Endometrial microvascular endothelial cells (primary cell): Measurements from ENCODE around the gene SMG5. TPM values are rescaled to one million over a fixed set of nuclear protein-coding genes. Genes with fewer than 3 reads are reported as not detected.

Experiments
- in situ Hi-C: cut with HindIII; loops from 2 replicates; pipeline ENCODE4 v1.10.0; 2017; ENCODE audit warnings: low sequenced_read_pairs, low pct_unique_long_range_greater_than_20kb; ENCODE audit errors: inconsistent ontology term
- total RNA-seq: library from RNA; depleted of rRNA; stranded (reverse); fragments of >200 nt; gene quantifications from one replicate; pipeline ENCODE4 v1.2.3, GENCODE V29; 2015; ENCODE audit errors: inconsistent ontology term

Gene SMG5
- total RNA-seq, 1 donor from 2014 or later: 69.0 TPM

DNA sequence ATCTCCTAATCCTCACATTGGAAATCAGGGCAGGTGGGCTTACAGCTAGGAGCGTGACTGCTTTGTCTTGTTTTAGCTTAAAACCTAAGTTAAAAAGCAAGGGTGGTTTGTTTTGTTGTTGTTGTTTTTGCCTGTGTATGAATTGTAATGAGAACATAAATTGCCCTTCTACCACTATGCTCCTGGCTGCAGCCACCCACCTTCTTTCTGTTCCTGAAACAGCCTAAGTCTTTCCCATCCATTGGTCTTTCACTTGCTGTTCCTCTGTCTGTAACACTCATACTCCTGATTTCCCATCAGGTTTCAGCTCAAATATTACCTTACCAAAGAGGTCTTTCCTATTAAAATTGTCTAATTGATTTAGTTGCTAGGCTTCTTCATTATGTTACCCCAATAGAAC lies 896 bp upstream of the SMG5 start:
- in situ Hi-C loops: no loop called here

DNA sequence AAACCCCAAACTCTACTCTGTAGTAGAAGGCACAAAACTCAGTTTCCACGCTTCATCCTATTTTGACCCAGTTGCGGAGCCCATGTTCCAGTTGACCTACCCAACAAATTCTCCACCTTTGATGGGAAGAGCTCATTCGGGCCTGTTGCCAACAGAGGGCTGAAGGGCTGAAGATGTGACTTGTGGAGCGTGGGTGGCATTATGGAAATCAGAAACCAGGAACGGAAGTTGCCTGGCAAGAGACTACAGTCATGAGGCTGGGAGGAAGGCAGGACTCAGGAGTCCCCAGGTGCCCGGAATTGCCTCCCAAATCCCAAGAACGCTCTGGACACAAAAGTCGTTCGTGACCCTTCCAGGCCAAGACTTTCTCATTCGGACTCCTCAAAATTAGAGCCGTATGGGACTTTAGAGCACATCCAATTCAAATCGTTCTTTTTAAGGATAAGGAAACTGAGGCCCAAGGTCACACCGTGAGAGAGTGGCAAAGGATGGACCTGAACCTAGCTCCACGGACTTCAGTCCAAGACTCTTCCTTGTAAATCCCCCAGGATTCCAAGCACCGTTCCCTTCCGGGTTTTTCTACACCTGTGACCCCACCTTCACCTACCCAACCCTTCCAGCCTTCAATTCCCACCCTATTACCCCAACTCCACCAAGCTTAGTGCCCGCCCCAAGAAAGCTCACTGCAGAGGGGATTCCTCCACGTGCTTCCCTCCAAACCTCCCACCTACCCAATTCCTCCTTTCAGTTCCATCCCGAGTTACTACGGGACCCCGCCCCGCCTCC lies 739 bp downstream of the SMG5 start:
- in situ Hi-C loops: no loop called here

DNA sequence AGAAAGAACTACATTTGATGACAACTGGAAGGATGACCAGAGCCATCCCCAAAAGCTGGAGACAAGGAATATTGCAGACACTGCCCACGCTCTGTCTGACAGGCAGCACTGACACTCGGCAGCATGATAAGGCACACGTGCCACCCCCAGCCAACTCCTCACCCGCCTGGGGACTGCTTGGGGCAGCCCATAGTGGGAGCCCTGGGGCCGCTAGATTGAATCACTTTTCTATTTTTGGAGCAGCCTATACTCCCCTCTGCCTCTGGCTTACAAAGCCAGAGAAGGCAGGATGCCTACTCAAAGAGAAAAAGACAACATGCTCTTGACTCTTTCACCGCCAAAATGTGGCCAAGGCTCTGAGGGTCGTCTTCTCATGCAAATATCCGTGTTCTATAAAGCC lies 1.3 kb downstream of the SMG5 start:
- in situ Hi-C loops: no loop called here

DNA sequence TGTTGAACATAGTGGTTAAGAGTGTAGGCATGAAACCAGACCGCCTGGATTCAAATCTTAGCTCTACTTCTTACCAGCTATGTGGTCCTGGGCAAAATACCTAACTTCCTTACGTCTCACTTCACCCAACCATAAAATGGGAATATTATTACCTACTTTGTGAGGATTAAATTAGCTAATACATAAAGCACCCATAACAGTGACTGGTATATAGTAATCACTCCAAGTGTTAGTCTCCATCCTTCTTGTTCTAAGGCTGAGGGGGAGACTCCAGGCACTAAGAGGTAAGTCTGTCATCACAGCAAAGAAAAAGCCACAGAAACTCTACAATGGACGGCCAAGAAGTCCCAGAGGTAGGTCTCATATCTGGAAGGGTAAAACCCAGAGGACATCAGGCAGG lies 2.8 kb downstream of the SMG5 start:
- in situ Hi-C loops: no loop called here

DNA sequence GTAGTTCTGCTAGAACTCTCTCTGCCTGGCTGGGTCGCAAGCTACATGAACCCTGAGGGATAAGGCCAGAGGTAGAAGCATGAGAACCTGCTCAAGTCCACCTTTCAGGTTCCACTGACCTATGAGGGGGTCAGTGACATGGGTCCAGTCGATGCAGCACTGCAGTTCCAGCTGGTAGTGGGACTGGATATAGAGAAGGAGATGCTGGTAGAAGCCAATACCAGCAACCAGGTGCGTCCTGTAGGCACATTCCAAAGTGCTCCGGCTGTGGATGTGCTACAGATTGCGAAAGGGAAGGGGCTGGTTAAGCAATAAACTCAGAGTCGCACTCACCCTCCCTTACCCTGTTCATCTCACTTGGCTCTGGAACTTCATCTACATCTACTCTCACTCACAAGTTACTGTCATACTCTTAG lies 5.7 kb downstream of the SMG5 start:
- in situ Hi-C loops: no loop called here

DNA sequence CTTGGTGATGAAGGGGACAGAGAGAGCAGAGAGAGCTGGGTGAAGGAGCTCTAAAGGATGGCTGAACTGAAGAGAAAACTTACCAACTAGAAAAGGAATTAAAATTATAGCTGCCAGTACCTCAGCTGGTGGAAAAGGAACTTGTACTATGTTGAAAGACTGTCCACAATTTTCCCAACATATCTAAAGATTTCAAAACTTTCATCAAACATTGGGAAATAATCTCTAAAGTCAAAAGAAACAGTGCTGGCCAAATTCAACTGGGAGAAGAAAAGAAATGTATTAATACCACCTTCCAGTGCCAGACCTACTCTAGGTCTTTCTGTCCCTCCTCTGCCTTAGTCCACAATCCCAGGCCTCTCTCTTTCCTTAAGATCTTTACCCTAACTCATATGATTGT lies 6.1 kb downstream of the SMG5 start:
- in situ Hi-C loops: no loop called here

DNA sequence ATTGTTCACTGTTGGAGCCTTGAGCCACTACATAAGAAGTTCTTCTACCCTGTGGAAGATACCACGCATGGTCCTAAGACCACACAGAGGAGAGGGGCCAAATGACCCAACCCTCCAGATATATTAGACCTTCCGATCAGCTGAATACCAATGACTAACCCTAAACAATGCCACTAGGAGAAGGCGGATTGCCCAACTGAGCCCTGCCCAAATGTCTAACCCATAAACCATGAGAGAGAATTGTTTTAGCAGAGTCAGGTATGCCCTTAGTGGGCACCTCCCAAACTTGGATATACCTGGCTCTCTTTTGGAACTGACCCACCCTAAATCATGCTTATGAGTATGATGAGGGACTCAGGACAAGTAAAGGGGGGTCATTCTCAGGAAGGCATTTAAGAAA lies 12.3 kb downstream of the SMG5 start:
- in situ Hi-C loops: no loop called here

DNA sequence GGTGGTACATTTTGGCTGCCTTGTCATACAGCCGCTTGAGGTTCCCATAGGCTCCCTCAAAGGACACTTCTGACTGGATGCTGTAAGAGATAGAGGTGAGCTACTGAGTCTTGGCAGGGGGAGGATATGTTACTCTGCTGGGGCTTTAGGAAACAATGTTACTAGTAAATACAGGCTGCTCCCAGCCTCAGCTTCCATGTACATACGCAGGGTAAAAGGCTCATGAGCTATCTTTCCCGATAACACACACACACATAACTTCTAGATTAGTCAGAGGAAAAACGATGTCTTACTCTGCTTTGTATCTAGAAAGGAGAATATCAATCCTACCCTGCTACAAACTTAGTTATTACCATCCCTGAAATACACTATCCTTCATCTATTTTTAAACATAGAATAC lies 14.3 kb downstream of the SMG5 start:
- in situ Hi-C loops: no loop called here

DNA sequence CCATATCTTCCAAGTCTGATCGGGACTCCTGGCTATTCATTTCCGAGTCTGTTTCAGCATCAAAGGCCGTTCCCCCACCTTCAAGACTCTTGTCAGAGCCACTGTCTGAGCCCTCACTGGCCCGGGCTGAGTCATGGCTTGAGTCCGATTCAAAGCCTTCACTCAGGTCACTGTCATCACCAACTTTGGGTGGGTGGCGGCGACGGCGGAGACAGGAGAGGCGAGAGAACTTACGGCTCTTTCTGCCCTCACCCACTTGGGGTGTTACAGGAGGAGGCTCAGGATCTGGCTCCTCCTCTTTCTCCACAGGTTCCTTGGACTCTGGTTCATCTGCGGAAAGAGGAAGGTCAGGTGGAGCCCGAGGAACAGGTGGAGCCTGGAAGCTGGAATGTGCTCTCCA lies 16.6 kb downstream of the SMG5 start:
- in situ Hi-C loops: no loop called here

DNA sequence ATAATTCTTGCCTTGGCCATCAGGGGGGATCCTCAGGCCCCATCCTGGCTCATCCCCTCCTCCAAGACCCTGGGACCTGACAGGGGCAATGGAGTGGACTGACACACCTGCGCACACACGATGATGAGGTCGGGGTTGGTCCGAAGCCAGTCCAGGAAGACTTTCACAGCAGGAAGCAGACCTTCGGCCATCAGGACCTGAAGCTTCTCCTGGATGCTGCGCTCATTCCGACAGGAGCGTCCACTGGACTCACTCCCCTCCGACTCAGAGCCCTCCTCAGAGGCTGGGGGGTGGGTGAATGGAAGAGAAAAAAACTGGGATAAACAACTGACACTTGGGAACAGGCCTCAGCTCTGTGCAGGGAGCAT lies 19.4 kb downstream of the SMG5 start:
- in situ Hi-C loops: no loop called here

DNA sequence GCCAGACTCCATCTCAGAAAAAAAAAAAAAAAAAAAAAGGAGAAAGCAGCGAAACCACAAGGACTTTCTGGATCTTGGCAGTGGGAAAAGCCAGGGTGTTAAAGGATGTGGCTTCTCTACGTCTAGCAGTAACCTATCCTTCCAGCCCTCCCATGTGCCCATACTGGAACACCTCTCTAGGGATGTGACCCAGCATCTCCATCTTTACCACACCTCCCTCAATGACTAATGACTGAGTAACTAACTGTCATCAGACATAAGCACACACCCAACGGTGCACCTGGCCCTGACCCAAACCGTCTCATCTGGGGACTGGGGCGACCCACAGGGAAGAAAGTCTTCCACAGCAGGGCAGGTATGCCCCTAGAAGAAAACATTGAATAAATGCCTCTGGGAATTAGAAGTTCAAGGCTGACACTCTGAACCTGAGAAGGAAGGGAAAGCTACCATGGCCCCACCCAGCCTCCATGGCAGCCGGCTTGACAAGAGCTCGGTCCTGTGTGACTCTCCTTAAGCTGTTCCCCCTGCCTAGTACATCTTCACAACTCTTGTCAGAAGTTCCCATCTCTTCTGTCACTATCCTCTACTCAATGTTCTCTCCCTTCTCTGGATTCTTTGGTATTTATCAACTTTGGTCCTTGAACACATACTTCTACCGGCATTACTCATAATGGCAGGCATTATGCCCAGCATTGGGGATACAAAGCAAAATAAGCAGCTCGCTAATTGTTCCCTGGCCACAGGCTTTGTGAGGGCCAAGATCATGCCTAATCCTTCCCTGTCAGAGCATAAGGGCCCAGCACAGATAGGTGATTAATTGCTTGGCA lies 20.0 kb downstream of the SMG5 start:
- in situ Hi-C loops: no loop called here

DNA sequence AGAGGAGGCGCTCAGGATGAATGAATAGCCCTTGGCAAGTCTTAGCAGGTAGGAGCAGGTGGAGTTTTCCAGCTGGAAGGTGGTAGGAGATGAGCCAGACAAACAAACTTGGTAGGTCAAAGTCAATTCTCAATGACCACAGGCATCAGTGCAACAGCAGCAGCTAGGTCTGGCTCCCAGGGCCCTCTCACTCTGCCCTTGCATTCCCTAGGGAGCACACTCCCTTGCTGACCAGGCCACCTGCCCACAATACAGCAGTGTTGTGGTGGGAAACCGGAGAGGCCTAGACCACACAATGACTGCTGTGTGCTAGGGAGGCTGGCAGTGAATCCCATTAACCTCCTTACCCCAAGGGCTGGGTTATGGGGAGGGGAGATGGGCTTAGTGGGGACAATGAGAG lies 21.7 kb downstream of the SMG5 start:
- in situ Hi-C loops: no loop called here

DNA sequence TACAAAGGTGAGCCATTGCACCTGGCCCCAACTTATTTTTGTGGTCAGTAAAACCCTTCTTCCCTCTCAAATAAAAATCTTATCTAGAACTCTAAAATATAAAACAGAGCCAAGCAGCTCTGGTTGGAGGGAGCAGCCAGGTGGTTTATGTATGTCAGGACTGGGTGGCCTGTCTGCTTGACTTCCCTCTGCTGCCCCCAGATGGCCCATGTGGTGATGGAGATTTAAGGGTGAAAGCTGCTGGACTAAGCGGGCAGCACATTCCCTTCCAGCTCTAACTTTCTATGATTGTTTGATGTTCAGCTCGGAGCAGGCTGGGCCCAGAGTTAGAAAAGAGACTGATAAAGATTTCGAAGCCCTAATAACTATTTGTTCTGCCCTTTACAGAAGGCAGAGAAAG lies 22.8 kb downstream of the SMG5 start:
- in situ Hi-C loops: no loop called here

DNA sequence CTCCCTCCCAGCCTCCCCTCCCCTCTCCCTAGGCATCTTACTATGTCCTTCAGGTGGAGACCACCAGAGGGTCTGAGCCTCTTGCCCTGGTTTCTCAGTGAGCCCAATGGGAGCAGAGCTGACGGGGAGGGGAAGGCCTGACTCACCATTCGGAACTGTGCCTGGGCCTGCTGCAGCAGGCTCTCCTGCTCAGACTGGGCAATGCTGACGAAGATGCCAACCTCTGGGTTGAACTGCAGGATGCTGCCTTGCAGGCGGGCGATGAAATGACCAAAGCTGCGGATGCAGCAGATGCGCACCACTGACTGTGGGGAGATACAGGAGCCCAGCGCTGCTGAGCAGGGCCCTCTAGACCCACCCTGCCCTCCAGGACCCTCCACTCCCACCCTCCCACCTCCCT lies 23.8 kb downstream of the SMG5 start:
- in situ Hi-C loops: no loop called here

DNA sequence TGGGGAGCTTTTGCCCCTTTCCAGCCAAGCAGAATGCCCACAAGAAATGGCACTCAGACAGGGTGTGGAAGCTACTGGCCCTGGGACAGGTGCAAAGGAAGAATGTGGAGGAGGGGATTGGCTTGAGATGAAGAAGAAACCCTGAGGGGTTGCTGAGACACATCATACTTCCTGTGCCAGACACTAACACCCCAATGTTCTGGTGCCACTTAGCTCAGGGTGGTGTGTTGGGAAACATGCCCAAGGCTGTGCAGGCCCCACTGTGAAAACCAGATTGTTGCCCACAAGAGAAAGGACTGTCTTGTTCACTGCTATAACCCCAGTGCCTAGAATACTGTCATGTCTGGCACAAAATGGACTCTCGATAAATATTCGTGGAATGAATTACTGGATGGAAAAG lies 24.9 kb downstream of the SMG5 start:
- in situ Hi-C loops: no loop called here

DNA sequence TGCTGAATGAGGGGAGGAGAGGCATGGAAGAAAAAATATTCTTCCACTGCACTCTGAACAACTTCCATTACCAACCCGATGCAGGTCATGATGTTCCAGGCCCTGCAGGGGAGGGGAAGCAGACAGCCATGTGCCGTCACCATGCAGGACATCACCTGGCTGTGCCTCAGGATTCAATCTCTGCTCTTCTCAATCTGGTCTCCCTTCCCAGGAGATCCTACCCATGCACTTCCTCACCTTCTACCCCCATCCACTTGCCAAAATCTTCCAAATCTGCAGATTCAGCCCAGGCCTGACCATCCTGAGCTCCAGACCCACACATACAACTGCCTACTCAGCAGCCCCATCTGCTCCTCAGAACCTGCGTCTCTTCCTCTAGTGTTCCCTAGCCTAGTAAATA lies 29.0 kb downstream of the SMG5 start:
- in situ Hi-C loops: no loop called here

DNA sequence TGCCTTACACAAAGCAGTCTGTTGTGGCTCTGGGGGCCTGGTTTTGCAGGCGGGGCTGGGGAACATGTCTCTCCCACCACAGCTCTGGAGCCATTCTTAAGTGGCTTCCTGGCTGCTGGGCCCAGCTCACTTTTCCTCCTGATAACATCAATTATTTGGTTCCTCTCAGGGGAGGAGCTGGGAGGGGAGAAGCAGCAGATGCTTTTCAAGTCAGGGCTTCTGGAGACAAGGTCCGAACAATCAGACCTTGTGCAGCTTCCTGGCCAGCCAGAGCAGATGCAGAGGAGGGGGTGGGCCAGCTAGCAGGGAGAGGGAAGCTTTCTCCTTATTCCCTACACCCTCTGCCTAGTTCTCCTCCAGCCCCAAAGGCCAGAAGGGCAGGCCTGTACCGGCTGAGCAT lies 31.1 kb downstream of the SMG5 start:
- in situ Hi-C loops: no loop called here

DNA sequence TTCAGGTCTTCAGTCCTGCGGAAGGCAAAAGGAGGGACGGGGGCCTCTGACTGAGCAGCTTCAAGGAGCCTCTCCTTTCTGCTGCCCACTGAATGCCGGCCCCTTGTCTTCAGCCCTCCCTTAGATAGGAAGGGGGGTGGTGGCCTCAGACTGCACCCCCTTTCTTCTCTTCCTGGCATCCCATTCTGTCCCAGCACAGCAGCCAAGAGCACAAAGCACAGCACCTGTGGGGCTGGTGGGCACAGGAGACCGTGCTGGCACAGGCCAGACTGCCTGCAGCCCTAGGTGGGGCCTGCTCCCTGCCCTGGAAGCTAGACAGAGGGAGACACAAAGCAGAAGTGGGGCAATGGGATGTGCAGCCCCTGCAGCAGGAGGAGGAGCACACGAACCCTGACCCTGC lies 33.0 kb downstream of the SMG5 start:
- in situ Hi-C loops: no loop called here

DNA sequence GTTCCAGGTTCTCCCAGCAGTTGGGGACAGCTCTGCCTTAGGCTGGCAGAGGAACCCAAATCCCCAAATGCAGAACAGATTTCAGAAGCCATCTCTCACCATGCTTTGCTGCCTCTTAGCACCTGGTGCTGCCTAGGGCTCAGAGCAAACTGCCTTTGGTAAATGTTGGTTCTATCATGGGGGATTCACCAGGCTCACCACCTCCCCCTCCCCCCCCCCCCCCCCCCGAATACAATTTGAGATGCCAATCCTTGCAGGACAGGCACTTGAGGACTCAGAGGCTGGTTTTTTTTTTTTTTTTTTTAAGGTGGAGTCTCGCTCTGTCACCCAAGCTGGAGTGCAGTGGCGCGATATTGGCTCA lies 34.3 kb downstream of the SMG5 start:
- in situ Hi-C loops: no loop called here

DNA sequence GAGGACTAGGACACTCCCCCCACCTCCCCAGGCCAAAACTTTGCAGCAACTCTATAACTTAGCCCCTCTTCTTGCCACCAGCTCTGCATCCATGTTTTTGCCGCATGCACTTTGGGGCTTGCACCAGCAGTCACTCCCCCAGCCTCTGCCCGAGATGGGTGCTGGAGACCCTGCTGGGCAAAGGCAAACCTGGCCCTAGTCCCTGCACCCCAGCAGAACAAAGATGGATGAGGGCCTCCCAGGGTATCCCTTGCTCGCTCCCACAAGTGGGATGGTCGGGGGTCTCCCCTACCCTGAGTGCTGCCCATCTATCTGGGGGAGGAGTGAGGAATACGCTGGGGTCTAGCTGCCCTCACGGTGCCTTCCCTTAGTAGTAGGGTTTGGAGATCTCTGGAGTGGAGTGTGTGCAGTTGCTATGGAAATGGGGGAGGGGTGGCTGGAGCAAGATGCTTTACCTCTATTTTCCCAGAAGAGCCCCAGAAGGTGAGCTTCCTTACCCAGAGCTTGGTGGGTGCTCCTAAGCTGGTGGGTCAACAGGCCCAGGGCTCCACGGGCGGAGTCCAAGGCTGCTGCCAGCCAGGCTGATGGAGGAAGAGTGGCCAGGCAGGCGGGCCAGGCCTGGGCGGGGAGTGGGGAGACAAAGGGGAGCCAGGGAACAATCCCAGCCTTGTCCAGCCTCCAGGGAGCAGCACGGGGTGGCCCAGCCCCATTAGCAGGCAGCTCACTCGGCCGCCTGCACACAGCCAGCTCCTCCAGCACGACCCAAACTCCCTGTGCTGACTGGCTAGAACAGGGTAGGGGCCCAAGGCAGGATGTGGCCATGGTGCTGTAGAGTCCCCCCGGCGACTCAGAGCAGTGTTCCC lies 34.9 kb downstream of the SMG5 start, which contains the start of gene PAQR6:
TSS of gene PAQR6 (minus strand) at position 597 of the 863 bp plus-strand sequence. CDS start 1,325 bp downstream, outside the sequence.
- in situ Hi-C loops: no loop called here
